Ovary (tissue), 3 donors: Measurements from ENCODE around the gene TAF4.

ENCODE experiments used
- EP300 ChIP-seq: sonication (generic); formaldehyde crosslinking; IDR thresholded peaks from one replicate; pipeline ENCODE4 v1.6.1; 2017; ENCODE audit warnings: antibody characterized with exemption
- POLR2A ChIP-seq: fragments of 450-650 bp; IDR thresholded peaks from one replicate; pipeline ENCODE4 v1.6.1; 2017; ENCODE audit warnings: antibody characterized with exemption, mild to moderate bottlenecking, moderate library complexity
- TF ChIP-seq, protein P1 (sequence below), 3 donors: fragments of 450-650 bp in 2 of 3; fragments of 200-600 bp in 1 of 3; IDR thresholded peaks; one replicate each; pipeline versions ENCODE4 v1.5.1 to v1.8.0; 2016 to 2022; ENCODE audit warnings: antibody characterized with exemption in 3 of 3, mild to moderate bottlenecking in 1 of 3
- donor health status: DM: no; HTN: no; CAD: no.

DNA sequence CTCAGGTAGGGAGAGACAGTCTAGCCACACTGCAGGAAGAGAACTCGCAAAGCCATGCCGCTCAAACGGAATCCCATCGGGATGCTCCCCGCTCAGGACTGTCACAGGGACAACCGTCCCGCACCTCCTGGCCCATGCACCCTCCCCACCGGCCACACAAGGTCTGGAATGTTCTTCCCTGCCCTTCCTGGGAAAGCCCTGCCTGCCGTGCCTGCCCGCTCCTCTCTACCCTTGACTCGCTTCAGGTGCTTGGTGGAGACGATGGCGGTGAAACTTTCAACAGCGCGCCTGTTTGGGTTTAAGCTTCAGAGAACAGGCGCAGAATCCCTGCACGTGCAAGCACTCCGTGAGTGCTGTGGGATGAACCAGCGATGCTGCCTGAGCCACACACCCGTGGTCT is 20.6 kb downstream of the TAF4 start:
- TF ChIP-seq, protein P1, sequence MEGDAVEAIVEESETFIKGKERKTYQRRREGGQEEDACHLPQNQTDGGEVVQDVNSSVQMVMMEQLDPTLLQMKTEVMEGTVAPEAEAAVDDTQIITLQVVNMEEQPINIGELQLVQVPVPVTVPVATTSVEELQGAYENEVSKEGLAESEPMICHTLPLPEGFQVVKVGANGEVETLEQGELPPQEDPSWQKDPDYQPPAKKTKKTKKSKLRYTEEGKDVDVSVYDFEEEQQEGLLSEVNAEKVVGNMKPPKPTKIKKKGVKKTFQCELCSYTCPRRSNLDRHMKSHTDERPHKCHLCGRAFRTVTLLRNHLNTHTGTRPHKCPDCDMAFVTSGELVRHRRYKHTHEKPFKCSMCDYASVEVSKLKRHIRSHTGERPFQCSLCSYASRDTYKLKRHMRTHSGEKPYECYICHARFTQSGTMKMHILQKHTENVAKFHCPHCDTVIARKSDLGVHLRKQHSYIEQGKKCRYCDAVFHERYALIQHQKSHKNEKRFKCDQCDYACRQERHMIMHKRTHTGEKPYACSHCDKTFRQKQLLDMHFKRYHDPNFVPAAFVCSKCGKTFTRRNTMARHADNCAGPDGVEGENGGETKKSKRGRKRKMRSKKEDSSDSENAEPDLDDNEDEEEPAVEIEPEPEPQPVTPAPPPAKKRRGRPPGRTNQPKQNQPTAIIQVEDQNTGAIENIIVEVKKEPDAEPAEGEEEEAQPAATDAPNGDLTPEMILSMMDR (IDR thresholded peaks at IDR 0.05), result no peak
- TF ChIP-seq EP300 (no peak), POLR2A (no peak)
